HEK293T (cell line): ENCODE results near the gene NPLOC4.

Experiments used
- CTCF ChIA-PET: fragments of 350-600 bp; formaldehyde crosslinking; extraction: SDS; loops from one replicate; lab custom pipeline; 2021; ENCODE audit warnings: antibody characterized with exemption, inconsistent platforms; lab: Yijun Ruan, JAX
- POLR2A ChIA-PET: fragments of 350-600 bp; formaldehyde crosslinking; extraction: SDS; loops from one replicate; lab custom pipeline; 2020; ENCODE audit warnings: antibody characterized with exemption, inconsistent platforms; lab: Yijun Ruan, JAX
- DNase-seq: peaks from one replicate; pipeline ENCODE4 v3.0.0; 2012; ENCODE audit warnings: mixed read lengths; ENCODE audit errors: extremely low spot score
- ARNT ChIP-seq: fragments of 450-650 bp; IDR thresholded peaks from 2 replicates; pipeline ENCODE4 v1.6.1; 2017; ENCODE audit warnings: mild to moderate bottlenecking
- BHLHE40 ChIP-seq: fragments of 450-650 bp; IDR thresholded peaks from 2 replicates; pipeline ENCODE4 v1.6.1; 2016; ENCODE audit warnings: mild to moderate bottlenecking, moderate library complexity, borderline replicate concordance
- CTBP1 ChIP-seq: fragments of 450-650 bp; IDR thresholded peaks from 2 replicates; pipeline ENCODE4 v1.6.1; 2016; ENCODE audit warnings: borderline replicate concordance
- ELF4 ChIP-seq: fragments of 450-650 bp; IDR thresholded peaks from 2 replicates; pipeline ENCODE4 v1.6.1; 2017; ENCODE audit warnings: antibody characterized with exemption
- FOXA1 ChIP-seq: fragments of 450-650 bp; IDR thresholded peaks from 2 replicates; pipeline ENCODE4 v1.6.1; 2016; ENCODE audit warnings: mild to moderate bottlenecking
- FOXK2 ChIP-seq: fragments of 450-650 bp; IDR thresholded peaks from 2 replicates; pipeline ENCODE4 v1.6.1; 2016; ENCODE audit warnings: mild to moderate bottlenecking
- FOXM1 ChIP-seq: fragments of 450-650 bp; IDR thresholded peaks from 2 replicates; pipeline ENCODE4 v1.6.1; 2017; ENCODE audit warnings: mild to moderate bottlenecking, borderline replicate concordance
- HDGF ChIP-seq: fragments of 450-650 bp; IDR thresholded peaks from 2 replicates; pipeline ENCODE4 v1.6.1; 2017; ENCODE audit warnings: antibody characterized with exemption, borderline replicate concordance
- L3MBTL2 ChIP-seq: fragments of 450-650 bp; conservative IDR thresholded peaks from 2 replicates; pipeline ENCODE4 v1.6.1; 2016; ENCODE audit warnings: mild to moderate bottlenecking
- LEF1 ChIP-seq: fragments of 450-650 bp; IDR thresholded peaks from 2 replicates; pipeline ENCODE4 v1.6.1; 2017; ENCODE audit warnings: mild to moderate bottlenecking, borderline replicate concordance
- NFRKB ChIP-seq: fragments of 450-650 bp; IDR thresholded peaks from 2 replicates; pipeline ENCODE4 v1.6.1; 2016; ENCODE audit warnings: mild to moderate bottlenecking, moderate library complexity
- SP1 ChIP-seq: fragments of 450-650 bp; IDR thresholded peaks from 2 replicates; pipeline ENCODE4 v1.6.1; 2017
- SUZ12 ChIP-seq: fragments of 450-650 bp; IDR thresholded peaks from 2 replicates; pipeline ENCODE4 v1.6.1; 2016; ENCODE audit warnings: mild to moderate bottlenecking
- TARDBP ChIP-seq: fragments of 450-650 bp; IDR thresholded peaks from 2 replicates; pipeline ENCODE4 v1.6.1; 2016
- ZNF384 ChIP-seq: fragments of 450-650 bp; IDR thresholded peaks from 2 replicates; pipeline ENCODE4 v1.6.1; 2016
- TF ChIP-seq, protein P1 (sequence below): fragments of 450-650 bp; IDR thresholded peaks from 2 replicates; pipeline ENCODE4 v1.6.1; 2016

NPLOC4 gene

DNA sequence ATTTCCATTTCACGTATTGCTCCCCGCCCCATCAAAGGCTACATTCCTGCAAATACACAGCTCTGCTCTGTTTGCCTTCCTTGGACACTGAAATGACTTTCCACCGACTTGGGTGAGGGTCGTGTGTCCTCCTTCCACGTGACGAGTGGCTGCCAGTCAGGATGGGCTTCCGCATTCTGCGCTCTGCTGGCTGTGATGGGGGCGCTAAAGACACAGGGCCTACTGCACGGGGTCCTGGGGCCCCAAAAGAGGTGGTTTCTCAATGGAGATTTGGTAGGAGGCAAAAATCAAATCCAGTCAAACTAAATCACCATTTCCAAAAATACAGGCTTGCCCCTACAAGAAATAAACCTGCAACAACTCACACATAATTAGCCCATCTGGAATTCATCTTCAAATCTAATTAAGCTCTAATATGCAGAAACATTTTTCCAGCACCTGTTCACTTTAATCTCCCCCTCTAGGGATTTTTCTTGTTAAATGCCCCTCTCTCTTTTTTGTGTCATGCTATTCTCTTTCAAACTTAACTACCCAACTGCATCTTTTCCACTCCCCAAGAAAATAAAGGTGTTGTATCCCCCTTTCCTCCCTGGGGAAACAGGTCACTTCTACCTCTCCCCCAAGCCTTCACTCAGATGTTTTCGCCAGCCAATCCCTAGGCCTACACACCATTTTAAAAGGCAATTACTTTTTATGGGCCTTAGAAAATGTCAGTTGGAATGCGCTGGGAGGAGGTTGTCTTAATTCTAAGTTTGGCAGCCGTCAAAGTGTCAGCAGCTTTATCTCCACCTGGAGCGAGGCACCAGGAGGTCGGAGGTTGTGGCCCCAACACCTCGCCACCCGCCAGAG lies 62.9 kb downstream of the NPLOC4 start:
- POLR2A ChIA-PET = no interaction called here
- no peak for TF ChIP-seq FOXM1
- TF ChIP-seq, protein P1, sequence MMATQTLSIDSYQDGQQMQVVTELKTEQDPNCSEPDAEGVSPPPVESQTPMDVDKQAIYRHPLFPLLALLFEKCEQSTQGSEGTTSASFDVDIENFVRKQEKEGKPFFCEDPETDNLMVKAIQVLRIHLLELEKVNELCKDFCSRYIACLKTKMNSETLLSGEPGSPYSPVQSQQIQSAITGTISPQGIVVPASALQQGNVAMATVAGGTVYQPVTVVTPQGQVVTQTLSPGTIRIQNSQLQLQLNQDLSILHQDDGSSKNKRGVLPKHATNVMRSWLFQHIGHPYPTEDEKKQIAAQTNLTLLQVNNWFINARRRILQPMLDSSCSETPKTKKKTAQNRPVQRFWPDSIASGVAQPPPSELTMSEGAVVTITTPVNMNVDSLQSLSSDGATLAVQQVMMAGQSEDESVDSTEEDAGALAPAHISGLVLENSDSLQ = peak; percentile 89
- TF ChIP-seq LEF1 = no peak
- TF ChIP-seq TARDBP = no peak
- no peak for TF ChIP-seq ARNT
- CTCF ChIA-PET = interaction anchor here (0.6 kb wide), 2 partner anchors 11 to 128 kb away, joined by 3 read pairs; no protein-coding TSS in a partner anchor
- DNase-seq = no peak

DNA sequence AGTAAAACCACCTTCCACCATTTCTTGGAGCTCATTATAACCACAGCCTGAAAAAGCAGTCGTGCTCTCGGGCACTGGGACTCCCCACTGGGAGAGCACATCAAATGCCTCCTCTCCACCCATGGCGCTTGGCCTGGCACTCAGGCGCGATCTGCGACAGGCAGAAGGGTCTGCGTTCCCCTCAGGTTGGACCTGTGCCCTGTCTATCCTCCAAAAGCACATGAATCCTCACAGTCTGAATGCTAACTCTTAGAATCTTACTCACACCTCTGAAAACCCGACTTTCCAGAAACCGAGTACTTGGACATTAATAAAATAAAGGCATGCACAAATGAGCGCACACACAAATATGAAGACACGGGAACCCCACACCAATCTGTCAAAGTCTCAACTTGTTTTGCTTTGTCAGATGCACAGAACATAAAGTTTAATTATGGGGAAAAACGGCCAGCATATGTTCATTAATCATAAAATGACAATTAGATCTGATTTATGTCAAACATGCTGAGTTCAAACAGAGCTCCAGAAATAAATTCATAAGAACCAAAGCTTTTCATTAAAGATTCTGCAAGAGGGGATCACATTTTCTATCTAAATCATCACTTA lies 64.2 kb downstream of the NPLOC4 start:
- TF ChIP-seq, protein P1 = peak; percentile 81
- no peak for TF ChIP-seq LEF1
- CTCF ChIA-PET = interaction anchor here (0.7 kb wide), 1 partner anchor 87 kb away, joined by 3 read pairs; no protein-coding TSS in a partner anchor
- POLR2A ChIA-PET = no interaction called here
- no peak for DNase-seq

DNA sequence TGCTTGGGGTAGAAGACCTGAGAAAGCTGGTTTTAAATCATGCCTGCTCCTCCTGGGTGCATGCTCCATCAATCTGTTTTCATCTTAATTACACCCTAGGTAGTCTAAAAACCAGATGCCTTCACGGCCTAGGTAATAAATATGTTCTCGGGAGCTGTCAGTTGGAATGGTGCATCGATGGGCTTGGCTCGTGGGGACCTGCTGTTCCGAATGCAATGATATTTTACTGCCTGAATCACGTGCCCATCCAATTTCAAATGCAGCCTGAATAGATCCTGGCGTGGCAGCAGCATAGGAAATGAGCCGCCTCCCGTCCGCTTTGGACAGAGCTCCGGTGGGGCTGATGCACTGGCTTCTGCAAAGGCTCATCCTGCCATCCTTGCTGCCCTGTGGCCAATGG lies 65.9 kb downstream of the NPLOC4 start:
- TF ChIP-seq SUZ12 = no peak
- TF ChIP-seq SP1 = no peak
- TF ChIP-seq, protein P1 = 0 out of 2 replicates have a peak, but pooled peaks have one; percentile 20
- TF ChIP-seq ARNT = no peak
- TF ChIP-seq FOXA1 = no peak
- TF ChIP-seq BHLHE40 = no peak
- TF ChIP-seq L3MBTL2 = no peak
- DNase-seq = no peak
- ChIA-PET CTCF (no interaction called here), POLR2A (interaction anchor here (5.0 kb wide), 1 partner anchor 19 kb away, joined by 28 read pairs; the partner anchor contains the start of gene FAAP100)

DNA sequence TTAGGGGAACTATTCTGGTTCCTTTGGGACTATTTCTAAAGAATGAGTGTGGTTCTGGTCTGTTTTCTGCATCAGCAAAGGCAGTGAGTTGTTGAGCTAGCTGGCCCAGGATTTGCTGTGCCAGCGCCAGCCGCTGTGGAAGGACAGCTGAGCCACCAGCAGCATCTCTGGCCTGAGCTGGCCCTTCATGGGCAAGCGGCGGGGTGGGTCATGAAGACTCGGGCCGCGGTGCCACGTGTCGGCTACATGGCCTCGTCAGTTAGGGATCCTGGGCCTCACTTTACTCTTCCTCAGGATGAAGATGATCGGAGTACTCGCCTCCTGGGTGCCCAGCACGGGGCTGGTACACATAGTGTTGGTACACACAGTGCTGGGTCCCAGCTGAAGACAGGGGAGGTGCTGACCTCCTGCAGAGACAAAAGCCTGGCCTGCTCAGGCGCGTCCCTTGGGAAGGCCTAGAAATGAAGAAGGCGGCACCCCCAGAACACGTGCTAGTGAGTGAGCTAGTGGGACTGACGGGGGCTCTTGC lies 66.9 kb downstream of the NPLOC4 start:
- CTCF ChIA-PET = interaction anchor here (1.2 kb wide), 1 partner anchor 30 kb away, joined by 3 read pairs; no protein-coding TSS in a partner anchor
- POLR2A ChIA-PET = interaction anchor here (5.0 kb wide), 1 partner anchor 18 kb away, joined by 28 read pairs; the partner anchor contains the start of gene FAAP100
- DNase-seq = no peak
- TF ChIP-seq ARNT (no peak), SUZ12 (no peak), TARDBP (no peak), BHLHE40 (no peak), FOXA1 (no peak), ZNF384 (no peak), LEF1 (no peak), HDGF (no peak), ELF4 (no peak), L3MBTL2 (no peak), SP1 (no peak), FOXM1 (no peak), CTBP1 (no peak), FOXK2 (no peak), NFRKB (no peak)
- TF ChIP-seq, protein P1 = no peak

DNA sequence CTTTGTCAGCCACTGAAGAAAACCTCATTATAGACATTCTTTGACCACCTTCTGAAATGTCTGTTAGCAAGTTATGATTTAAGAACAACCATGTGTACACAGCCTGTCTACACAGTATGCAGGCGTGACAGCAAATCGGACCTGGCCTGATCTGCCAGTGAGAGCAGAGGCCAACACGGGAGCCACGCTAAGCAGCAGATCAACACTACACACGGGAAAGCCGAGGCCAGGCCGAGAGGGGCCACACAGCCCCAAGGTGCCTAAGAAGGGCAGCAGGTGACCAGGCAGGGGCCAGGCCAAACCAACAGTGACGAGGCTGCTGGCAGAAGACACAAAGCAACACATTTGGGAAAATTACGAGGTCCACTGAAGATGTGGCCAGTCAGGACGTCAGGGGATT lies 68.5 kb downstream of the NPLOC4 start:
- no peak for DNase-seq
- POLR2A ChIA-PET = interaction anchor here (5.0 kb wide), 1 partner anchor 17 kb away, joined by 28 read pairs; the partner anchor contains the start of gene FAAP100
- CTCF ChIA-PET = no interaction called here
- TF ChIP-seq CTBP1 (no peak), TARDBP (no peak), L3MBTL2 (no peak), FOXA1 (no peak), SP1 (no peak), ZNF384 (no peak), ARNT (no peak), BHLHE40 (no peak), FOXK2 (no peak), NFRKB (no peak), FOXM1 (no peak), ELF4 (no peak), HDGF (no peak), LEF1 (no peak), SUZ12 (no peak)
- TF ChIP-seq, protein P1 = no peak
